ENCODE results near the gene NCAM2.

NCAM2 gene

DNA sequence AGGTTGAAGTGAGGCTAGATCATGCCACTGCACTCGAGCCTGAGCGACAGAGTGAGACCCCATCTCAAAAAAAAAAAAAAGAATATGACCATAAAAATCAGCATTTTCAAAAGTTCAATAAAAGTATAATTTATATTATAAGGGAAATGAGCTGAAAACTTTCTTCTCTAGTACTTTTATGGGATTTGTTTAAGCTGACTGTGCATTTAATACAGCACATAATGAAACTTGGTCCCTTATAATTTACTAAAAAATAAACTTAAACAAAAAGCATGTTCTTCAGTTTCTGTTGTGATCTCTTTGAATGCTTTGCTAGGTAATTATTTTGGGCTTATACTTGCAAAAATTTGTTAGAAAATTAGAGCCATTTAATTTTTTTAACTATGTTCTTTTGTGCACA lies 77.8 kb downstream of the NCAM2 start:
- H3K27me3 ChIP-seq (ENCODE audit: insufficient read depth, low read length, poor library complexity, severe bottlenecking) = no peaks in the 10 kb centered on the region
- H3K4me3 ChIP-seq (ENCODE audit: low read length, poor library complexity, severe bottlenecking) = no peak overlapping the region
- H3K9ac ChIP-seq (ENCODE audit: low read depth, low read length, poor library complexity, severe bottlenecking) = no peak overlapping the region
- H3K4me2 ChIP-seq (ENCODE audit: low read depth, low read length, poor library complexity, severe bottlenecking) = no peak overlapping the region
- no peak for TF ChIP-seq EZH2phosphoT487 (IDR thresholded peaks at IDR 0.05; ENCODE audit: borderline replicate concordance)
- TF ChIP-seq, protein P1, sequence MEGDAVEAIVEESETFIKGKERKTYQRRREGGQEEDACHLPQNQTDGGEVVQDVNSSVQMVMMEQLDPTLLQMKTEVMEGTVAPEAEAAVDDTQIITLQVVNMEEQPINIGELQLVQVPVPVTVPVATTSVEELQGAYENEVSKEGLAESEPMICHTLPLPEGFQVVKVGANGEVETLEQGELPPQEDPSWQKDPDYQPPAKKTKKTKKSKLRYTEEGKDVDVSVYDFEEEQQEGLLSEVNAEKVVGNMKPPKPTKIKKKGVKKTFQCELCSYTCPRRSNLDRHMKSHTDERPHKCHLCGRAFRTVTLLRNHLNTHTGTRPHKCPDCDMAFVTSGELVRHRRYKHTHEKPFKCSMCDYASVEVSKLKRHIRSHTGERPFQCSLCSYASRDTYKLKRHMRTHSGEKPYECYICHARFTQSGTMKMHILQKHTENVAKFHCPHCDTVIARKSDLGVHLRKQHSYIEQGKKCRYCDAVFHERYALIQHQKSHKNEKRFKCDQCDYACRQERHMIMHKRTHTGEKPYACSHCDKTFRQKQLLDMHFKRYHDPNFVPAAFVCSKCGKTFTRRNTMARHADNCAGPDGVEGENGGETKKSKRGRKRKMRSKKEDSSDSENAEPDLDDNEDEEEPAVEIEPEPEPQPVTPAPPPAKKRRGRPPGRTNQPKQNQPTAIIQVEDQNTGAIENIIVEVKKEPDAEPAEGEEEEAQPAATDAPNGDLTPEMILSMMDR (conservative IDR thresholded peaks at IDR 0.05; ENCODE audit: low read length) = no peak
- H2AFZ ChIP-seq (ENCODE audit: low read length) = no peak overlapping the region
- H3K36me3 ChIP-seq (ENCODE audit: insufficient read depth, low read length) = no peaks in the 10 kb centered on the region
- H3K4me1 ChIP-seq (ENCODE audit: insufficient read depth, low read length, poor library complexity, severe bottlenecking) = no peaks in the 10 kb centered on the region
- no peaks in the 10 kb centered on the region for H3F3A ChIP-seq (ENCODE audit: low read depth)
- H4K20me1 ChIP-seq (ENCODE audit: insufficient read depth, low read length, poor library complexity, severe bottlenecking) = no peaks in the 10 kb centered on the region
- H3K79me2 ChIP-seq (ENCODE audit: insufficient read depth, low read length) = no peaks in the 10 kb centered on the region
- H3K9me3 ChIP-seq (ENCODE audit: insufficient read depth, low read depth, low read length) = no peaks in the 10 kb centered on the region
- no peaks in the 10 kb centered on the region for H3K9me2 ChIP-seq (replicated peaks; ENCODE audit: low read depth, low read length)

DNA sequence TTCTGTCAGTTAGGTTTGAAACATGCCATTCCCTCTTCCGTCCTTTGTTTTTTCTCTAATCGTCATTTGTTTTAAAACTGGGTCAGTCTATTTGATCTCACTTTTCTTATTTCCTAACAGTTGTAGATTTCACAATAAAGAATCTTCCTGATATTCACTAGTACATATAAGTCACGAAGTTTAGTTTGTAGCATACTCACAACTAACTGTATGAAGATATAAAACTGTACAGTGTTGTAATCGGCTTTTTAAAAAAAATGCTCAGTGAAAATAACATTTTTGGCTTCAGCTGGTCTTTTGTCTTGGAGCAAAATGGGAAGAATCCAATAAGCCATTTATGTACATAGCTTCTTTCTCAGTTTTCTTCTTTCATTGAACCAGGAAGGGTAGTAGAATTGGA lies 78.3 kb downstream of the NCAM2 start:
- TF ChIP-seq EZH2phosphoT487 (IDR thresholded peaks at IDR 0.05; ENCODE audit: borderline replicate concordance) = no peak
- TF ChIP-seq, protein P1 (conservative IDR thresholded peaks at IDR 0.05; ENCODE audit: low read length) = no peak
- H3K9me3 ChIP-seq (ENCODE audit: insufficient read depth, low read depth, low read length) = no peaks in the 10 kb centered on the region
- no peak overlapping the region for H3K4me2 ChIP-seq (ENCODE audit: low read depth, low read length, poor library complexity, severe bottlenecking)
- no peak overlapping the region for H3K4me3 ChIP-seq (ENCODE audit: low read length, poor library complexity, severe bottlenecking)
- no peaks in the 10 kb centered on the region for H3K27me3 ChIP-seq (ENCODE audit: insufficient read depth, low read length, poor library complexity, severe bottlenecking)
- no peaks in the 10 kb centered on the region for H3K4me1 ChIP-seq (ENCODE audit: insufficient read depth, low read length, poor library complexity, severe bottlenecking)
- H3F3A ChIP-seq (ENCODE audit: low read depth) = no peaks in the 10 kb centered on the region
- H3K9ac ChIP-seq (ENCODE audit: low read depth, low read length, poor library complexity, severe bottlenecking) = no peak overlapping the region
- no peaks in the 10 kb centered on the region for H3K9me2 ChIP-seq (replicated peaks; ENCODE audit: low read depth, low read length)
- H3K36me3 ChIP-seq (ENCODE audit: insufficient read depth, low read length) = no peaks in the 10 kb centered on the region
- H2AFZ ChIP-seq (ENCODE audit: low read length) = no peak overlapping the region
- H4K20me1 ChIP-seq (ENCODE audit: insufficient read depth, low read length, poor library complexity, severe bottlenecking) = no peaks in the 10 kb centered on the region
- no peaks in the 10 kb centered on the region for H3K79me2 ChIP-seq (ENCODE audit: insufficient read depth, low read length)

DNA sequence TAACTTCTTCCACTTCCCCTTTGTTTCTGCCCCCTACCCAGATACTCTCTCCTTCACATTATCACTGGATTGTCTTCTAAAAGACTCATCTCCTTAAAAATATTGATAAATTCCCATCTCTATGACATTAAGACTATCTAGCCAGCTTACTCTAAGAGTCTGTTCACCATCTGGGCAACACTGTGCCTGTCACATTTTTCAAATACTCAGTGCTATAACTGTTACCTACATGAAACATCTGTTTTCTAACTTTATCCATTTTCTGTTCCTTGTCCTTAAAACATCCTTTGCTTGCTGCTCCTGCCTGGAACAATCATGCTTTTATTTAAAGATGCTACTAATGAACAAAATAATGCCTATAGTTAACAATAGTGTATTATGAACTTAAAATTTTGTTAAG lies 81.4 kb downstream of the NCAM2 start:
- H3K4me3 ChIP-seq (ENCODE audit: low read length, poor library complexity, severe bottlenecking) = no peak overlapping the region
- H3K4me2 ChIP-seq (ENCODE audit: low read depth, low read length, poor library complexity, severe bottlenecking) = no peak overlapping the region
- H3K79me2 ChIP-seq (ENCODE audit: insufficient read depth, low read length) = no peaks in the 10 kb centered on the region
- no peak overlapping the region for H3K9ac ChIP-seq (ENCODE audit: low read depth, low read length, poor library complexity, severe bottlenecking)
- no peaks in the 10 kb centered on the region for H3K27me3 ChIP-seq (ENCODE audit: insufficient read depth, low read length, poor library complexity, severe bottlenecking)
- H2AFZ ChIP-seq (ENCODE audit: low read length) = no peak overlapping the region
- no peaks in the 10 kb centered on the region for H3K4me1 ChIP-seq (ENCODE audit: insufficient read depth, low read length, poor library complexity, severe bottlenecking)
- no peaks in the 10 kb centered on the region for H3K36me3 ChIP-seq (ENCODE audit: insufficient read depth, low read length)
- H3K9me3 ChIP-seq (ENCODE audit: insufficient read depth, low read depth, low read length) = no peaks in the 10 kb centered on the region
- no peaks in the 10 kb centered on the region for H4K20me1 ChIP-seq (ENCODE audit: insufficient read depth, low read length, poor library complexity, severe bottlenecking)
- TF ChIP-seq, protein P1 (conservative IDR thresholded peaks at IDR 0.05; ENCODE audit: low read length) = no peak
- no peak for TF ChIP-seq EZH2phosphoT487 (IDR thresholded peaks at IDR 0.05; ENCODE audit: borderline replicate concordance)
- no peaks in the 10 kb centered on the region for H3F3A ChIP-seq (ENCODE audit: low read depth)
- no peaks in the 10 kb centered on the region for H3K9me2 ChIP-seq (replicated peaks; ENCODE audit: low read depth, low read length)

Measured in Loucy (cell line).